K562 (cell line): ENCODE results near the gene AK2. TPM values are rescaled to one million over a fixed set of nuclear protein-coding genes. Genes with fewer than 3 reads are reported as not detected.
A peak's percentile ranks its signal among the peaks of the same experiment; 100 is the strongest.

Experiments used
- EHMT2 ChIP-seq: fragments of 450-650 bp; IDR thresholded peaks from 2 replicates; pipeline ENCODE4 v1.6.1; 2018; ENCODE audit warnings: antibody characterized with exemption
- KAT2B ChIP-seq: IDR thresholded peaks from one replicate; pipeline ENCODE4 v1.6.1; 2012; ENCODE audit warnings: low read depth, mild to moderate bottlenecking, control low read depth, inconsistent platforms, low read length, moderate library complexity
- RBFOX2 ChIP-seq: fragments of 200-400 bp; formaldehyde crosslinking; IDR thresholded peaks from 2 replicates; pipeline ENCODE4 v1.6.1; 2017; ENCODE audit warnings: low read depth, mild to moderate bottlenecking, low read length, moderate library complexity
- SMAD1 ChIP-seq: fragments of 150-350 bp; IDR thresholded peaks from 2 replicates; pipeline ENCODE4 v1.6.1; 2014; ENCODE audit warnings: low read length, low read depth; ENCODE audit not compliant: partially characterized antibody
- SMARCE1 ChIP-seq: fragments of 450-650 bp; IDR thresholded peaks from 2 replicates; pipeline ENCODE4 v1.7.1; 2016; ENCODE audit warnings: mild to moderate bottlenecking
- SOX6 ChIP-seq: fragments of 450-650 bp; IDR thresholded peaks from 2 replicates; pipeline ENCODE4 v1.6.1; 2014; ENCODE audit warnings: mild to moderate bottlenecking
- SRSF1 ChIP-seq: fragments of 200-400 bp; formaldehyde crosslinking; IDR thresholded peaks from 2 replicates; pipeline ENCODE4 v1.6.1; 2017; ENCODE audit warnings: mild to moderate bottlenecking, low read depth, low read length, moderate library complexity
- ZKSCAN3 ChIP-seq: fragments of 250-450 bp; sonication (Bioruptor Pico); IDR thresholded peaks from 2 replicates; pipeline ENCODE4 v1.4.0; 2020
- ZNF12 ChIP-seq: sonication (generic); formaldehyde crosslinking; IDR thresholded peaks from 2 replicates; pipeline ENCODE4 v1.4.0; 2020; ENCODE audit warnings: mild to moderate bottlenecking, missing genetic modification reagents
- ZNF184 ChIP-seq: sonication (generic); formaldehyde crosslinking; IDR thresholded peaks from 2 replicates; pipeline ENCODE4 v1.5.0; 2020; ENCODE audit warnings: missing genetic modification reagents
- ZNF324 ChIP-seq: fragments of 250-450 bp; sonication (Bioruptor Pico); IDR thresholded peaks from 2 replicates; pipeline ENCODE4 v1.4.0; 2020; ENCODE audit warnings: mild to moderate bottlenecking
- ZNF445 ChIP-seq: fragments of 250-450 bp; sonication (Bioruptor Pico); IDR thresholded peaks from 2 replicates; pipeline ENCODE4 v1.4.0; 2020; ENCODE audit warnings: low read depth, mild to moderate bottlenecking, moderate library complexity
- ZNF778 ChIP-seq: fragments of 450-650 bp; formaldehyde crosslinking; IDR thresholded peaks from 2 replicates; pipeline ENCODE4 v1.4.0; 2020; ENCODE audit warnings: mild to moderate bottlenecking, moderate library complexity
- polyA plus RNA-seq, 8 experiments: library from polyadenylated mRNA; depleted of rRNA in 4 of 8; stranded (reverse) in 5 of 8; unstranded in 3 of 8; fragments of >200 nt; fragmentation: Nextera tagmentation in 2 of 8; fragmentation: Illumina TruSeq in 1 of 8; extraction: Ambion mirVana in 2 of 8; extraction: Trizol in 1 of 8; gene quantifications; 2 replicates each; pipeline versions ENCODE4 v1.2.1 to v1.2.3, GENCODE V29; 2011 to 2014; ENCODE audit warnings: inconsistent platforms in 1 of 8, missing spikeins in 1 of 8
- total RNA-seq, 7 experiments: library from RNA; depleted of rRNA in 6 of 7; stranded (reverse); fragments of >200 nt in 6 of 7; fragmentation: Illumina TruSeq in 2 of 7; extraction: Trizol in 2 of 7; gene quantifications; 2 replicates each; pipeline versions ENCODE4 v1.2.1 to v1.2.3, GENCODE V29; 2011 to 2021; ENCODE audit warnings: low replicate concordance in 1 of 7
- TF ChIP-seq, protein P1 (sequence below): fragments of 450-650 bp; conservative IDR thresholded peaks from 2 replicates; pipeline ENCODE4 v1.6.1; 2016; ENCODE audit warnings: missing genetic modification characterization, low read depth, mild to moderate bottlenecking, control low read depth, missing compliant biosample characterization
- TF ChIP-seq, protein P2 (sequence below), 2 experiments: fragments of 450-650 bp; IDR thresholded peaks; 2 replicates each; pipeline ENCODE4 v1.6.1; 2016
- TF ChIP-seq, protein P3 (sequence below): fragments of 250-450 bp; sonication (Bioruptor Pico); IDR thresholded peaks from 2 replicates; pipeline ENCODE4 v1.5.0; 2021
- TF ChIP-seq, protein P4 (sequence below): sonication (generic); formaldehyde crosslinking; IDR thresholded peaks from 2 replicates; pipeline ENCODE4 v1.5.0; 2020; ENCODE audit warnings: missing genetic modification reagents
- TF ChIP-seq, protein P5 (sequence below): IDR thresholded peaks from 3 replicates; pipeline ENCODE4 v1.6.1; 2011; ENCODE audit warnings: borderline replicate concordance, mild to moderate bottlenecking; ENCODE audit not compliant: insufficient read length, insufficient read depth
- TF ChIP-seq, protein P6 (sequence below), 2 experiments: fragments of 150-350 bp in 1 of 2; IDR thresholded peaks; 2 replicates each; pipeline ENCODE4 v1.6.1; 2012 to 2016; ENCODE audit warnings: low read depth in 2 of 2, low read length in 2 of 2, mild to moderate bottlenecking in 1 of 2, moderate library complexity in 1 of 2

Gene AK2
- total and polyA plus RNA-seq, 9 of the 15 experiments (the other 6 are each of a cell fraction or from before 2014, with no cell fraction given) = 105 to 1,050 (median 509) TPM

GRCh38 chr1:33050221-33051076 lies 13.8 kb upstream of the AK2 start (continued):
- TF ChIP-seq ZNF12 (CRISPR knock-in tag) (no peak), SOX6 (peak; percentile 97), ZNF184 (CRISPR knock-in tag) (no peak), RBFOX2 (0 out of 2 replicates have a peak, but pooled peaks have one; percentile 20), SMAD1 (no peak), ZNF324 (no peak), ZNF778 (CRISPR knock-in tag) (no peak), KAT2B (no peak), EHMT2 (no peak), SRSF1 (no peak), SMARCE1 (peak; percentile 22; the same call in 1 of the 2 replicates), ZKSCAN3 (CRISPR knock-in tag) (no peak), ZNF445 (no peak)
- TF ChIP-seq, protein P1, sequence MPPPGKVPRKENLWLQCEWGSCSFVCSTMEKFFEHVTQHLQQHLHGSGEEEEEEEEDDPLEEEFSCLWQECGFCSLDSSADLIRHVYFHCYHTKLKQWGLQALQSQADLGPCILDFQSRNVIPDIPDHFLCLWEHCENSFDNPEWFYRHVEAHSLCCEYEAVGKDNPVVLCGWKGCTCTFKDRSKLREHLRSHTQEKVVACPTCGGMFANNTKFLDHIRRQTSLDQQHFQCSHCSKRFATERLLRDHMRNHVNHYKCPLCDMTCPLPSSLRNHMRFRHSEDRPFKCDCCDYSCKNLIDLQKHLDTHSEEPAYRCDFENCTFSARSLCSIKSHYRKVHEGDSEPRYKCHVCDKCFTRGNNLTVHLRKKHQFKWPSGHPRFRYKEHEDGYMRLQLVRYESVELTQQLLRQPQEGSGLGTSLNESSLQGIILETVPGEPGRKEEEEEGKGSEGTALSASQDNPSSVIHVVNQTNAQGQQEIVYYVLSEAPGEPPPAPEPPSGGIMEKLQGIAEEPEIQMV (tag) = no peak
- TF ChIP-seq, protein P2, sequence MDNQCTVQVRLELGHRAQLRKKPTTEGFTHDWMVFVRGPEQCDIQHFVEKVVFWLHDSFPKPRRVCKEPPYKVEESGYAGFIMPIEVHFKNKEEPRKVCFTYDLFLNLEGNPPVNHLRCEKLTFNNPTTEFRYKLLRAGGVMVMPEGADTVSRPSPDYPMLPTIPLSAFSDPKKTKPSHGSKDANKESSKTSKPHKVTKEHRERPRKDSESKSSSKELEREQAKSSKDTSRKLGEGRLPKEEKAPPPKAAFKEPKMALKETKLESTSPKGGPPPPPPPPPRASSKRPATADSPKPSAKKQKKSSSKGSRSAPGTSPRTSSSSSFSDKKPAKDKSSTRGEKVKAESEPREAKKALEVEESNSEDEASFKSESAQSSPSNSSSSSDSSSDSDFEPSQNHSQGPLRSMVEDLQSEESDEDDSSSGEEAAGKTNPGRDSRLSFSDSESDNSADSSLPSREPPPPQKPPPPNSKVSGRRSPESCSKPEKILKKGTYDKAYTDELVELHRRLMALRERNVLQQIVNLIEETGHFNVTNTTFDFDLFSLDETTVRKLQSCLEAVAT (IDR thresholded peaks at IDR 0.05) = no peak
- TF ChIP-seq, protein P3, sequence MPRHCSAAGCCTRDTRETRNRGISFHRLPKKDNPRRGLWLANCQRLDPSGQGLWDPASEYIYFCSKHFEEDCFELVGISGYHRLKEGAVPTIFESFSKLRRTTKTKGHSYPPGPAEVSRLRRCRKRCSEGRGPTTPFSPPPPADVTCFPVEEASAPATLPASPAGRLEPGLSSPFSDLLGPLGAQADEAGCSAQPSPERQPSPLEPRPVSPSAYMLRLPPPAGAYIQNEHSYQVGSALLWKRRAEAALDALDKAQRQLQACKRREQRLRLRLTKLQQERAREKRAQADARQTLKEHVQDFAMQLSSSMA = no peak
- TF ChIP-seq, protein P4, sequence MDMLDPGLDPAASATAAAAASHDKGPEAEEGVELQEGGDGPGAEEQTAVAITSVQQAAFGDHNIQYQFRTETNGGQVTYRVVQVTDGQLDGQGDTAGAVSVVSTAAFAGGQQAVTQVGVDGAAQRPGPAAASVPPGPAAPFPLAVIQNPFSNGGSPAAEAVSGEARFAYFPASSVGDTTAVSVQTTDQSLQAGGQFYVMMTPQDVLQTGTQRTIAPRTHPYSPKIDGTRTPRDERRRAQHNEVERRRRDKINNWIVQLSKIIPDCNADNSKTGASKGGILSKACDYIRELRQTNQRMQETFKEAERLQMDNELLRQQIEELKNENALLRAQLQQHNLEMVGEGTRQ (CRISPR knock-in tag) = no peak
- TF ChIP-seq, protein P5, sequence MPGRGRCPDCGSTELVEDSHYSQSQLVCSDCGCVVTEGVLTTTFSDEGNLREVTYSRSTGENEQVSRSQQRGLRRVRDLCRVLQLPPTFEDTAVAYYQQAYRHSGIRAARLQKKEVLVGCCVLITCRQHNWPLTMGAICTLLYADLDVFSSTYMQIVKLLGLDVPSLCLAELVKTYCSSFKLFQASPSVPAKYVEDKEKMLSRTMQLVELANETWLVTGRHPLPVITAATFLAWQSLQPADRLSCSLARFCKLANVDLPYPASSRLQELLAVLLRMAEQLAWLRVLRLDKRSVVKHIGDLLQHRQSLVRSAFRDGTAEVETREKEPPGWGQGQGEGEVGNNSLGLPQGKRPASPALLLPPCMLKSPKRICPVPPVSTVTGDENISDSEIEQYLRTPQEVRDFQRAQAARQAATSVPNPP = no peak
- TF ChIP-seq, protein P6, sequence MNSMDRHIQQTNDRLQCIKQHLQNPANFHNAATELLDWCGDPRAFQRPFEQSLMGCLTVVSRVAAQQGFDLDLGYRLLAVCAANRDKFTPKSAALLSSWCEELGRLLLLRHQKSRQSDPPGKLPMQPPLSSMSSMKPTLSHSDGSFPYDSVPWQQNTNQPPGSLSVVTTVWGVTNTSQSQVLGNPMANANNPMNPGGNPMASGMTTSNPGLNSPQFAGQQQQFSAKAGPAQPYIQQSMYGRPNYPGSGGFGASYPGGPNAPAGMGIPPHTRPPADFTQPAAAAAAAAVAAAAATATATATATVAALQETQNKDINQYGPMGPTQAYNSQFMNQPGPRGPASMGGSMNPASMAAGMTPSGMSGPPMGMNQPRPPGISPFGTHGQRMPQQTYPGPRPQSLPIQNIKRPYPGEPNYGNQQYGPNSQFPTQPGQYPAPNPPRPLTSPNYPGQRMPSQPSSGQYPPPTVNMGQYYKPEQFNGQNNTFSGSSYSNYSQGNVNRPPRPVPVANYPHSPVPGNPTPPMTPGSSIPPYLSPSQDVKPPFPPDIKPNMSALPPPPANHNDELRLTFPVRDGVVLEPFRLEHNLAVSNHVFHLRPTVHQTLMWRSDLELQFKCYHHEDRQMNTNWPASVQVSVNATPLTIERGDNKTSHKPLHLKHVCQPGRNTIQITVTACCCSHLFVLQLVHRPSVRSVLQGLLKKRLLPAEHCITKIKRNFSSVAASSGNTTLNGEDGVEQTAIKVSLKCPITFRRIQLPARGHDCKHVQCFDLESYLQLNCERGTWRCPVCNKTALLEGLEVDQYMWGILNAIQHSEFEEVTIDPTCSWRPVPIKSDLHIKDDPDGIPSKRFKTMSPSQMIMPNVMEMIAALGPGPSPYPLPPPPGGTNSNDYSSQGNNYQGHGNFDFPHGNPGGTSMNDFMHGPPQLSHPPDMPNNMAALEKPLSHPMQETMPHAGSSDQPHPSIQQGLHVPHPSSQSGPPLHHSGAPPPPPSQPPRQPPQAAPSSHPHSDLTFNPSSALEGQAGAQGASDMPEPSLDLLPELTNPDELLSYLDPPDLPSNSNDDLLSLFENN (IDR thresholded peaks at IDR 0.05; ENCODE audit: low read depth in 2 of 2, low read length in 2 of 2) = no peak
